Measurements from ENCODE around the gene PFN1. TPM values are rescaled to one million over a fixed set of nuclear protein-coding genes. Genes with fewer than 3 reads are reported as not detected.

Gene PFN1
- total and polyA plus RNA-seq, 9 of the 15 experiments (the other 6 are each of a cell fraction or from before 2014, with no cell fraction given): 60.5 to 1,479 (median 456) TPM

DNA sequence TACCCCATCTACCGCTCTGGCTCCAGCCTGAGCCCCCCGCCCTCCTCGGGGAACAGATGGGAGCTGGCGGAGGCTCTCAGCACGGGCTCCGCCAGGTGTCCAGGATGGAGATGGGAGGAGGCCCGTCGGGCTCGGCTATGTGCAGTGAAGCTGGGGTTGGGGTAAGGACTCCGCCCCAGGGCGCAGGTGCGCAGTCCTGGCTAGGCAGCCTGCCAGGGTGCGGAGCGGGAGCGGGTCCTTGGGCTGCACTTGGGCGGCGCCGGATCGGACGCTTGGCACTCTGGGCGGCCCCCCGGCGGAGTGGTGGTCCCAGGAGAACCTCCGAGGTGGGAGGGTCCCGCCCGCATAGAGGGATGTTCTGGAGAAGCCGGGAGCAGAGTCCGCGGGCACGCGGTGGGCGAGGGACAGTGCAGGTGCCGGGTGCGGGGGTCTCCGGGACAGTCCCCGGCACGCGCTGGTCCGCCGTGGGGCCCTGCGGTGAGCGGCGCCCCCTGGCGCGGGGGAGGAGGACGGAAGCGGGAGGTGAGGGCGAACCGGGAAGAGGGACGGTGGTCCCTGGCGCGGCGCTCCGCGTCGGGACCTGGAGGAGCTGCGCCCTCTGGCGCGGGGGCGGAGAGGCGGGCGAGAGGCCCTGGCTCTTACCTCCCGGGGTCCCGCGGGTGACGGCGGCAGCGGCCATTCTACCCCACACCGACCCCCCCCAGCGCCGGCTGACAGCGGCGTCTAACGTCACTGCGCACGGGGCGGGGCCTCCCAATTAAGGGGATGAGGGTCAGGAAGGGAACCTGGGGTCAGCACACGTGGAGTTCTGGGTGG lies 38.8 kb upstream of the PFN1 start, which contains the start of gene CAMTA2 (continued):
- no peak for TF ChIP-seq JUN (IDR thresholded peaks at IDR 0.05; ENCODE audit: borderline replicate concordance, low read depth, low read length)
- peak; percentile 69; the same call in 1 of the 2 replicates for TF ChIP-seq JUN (CRISPR knock-in tag; IDR thresholded peaks at IDR 0.05; ENCODE audit: borderline replicate concordance)
- TF ChIP-seq, protein P1, sequence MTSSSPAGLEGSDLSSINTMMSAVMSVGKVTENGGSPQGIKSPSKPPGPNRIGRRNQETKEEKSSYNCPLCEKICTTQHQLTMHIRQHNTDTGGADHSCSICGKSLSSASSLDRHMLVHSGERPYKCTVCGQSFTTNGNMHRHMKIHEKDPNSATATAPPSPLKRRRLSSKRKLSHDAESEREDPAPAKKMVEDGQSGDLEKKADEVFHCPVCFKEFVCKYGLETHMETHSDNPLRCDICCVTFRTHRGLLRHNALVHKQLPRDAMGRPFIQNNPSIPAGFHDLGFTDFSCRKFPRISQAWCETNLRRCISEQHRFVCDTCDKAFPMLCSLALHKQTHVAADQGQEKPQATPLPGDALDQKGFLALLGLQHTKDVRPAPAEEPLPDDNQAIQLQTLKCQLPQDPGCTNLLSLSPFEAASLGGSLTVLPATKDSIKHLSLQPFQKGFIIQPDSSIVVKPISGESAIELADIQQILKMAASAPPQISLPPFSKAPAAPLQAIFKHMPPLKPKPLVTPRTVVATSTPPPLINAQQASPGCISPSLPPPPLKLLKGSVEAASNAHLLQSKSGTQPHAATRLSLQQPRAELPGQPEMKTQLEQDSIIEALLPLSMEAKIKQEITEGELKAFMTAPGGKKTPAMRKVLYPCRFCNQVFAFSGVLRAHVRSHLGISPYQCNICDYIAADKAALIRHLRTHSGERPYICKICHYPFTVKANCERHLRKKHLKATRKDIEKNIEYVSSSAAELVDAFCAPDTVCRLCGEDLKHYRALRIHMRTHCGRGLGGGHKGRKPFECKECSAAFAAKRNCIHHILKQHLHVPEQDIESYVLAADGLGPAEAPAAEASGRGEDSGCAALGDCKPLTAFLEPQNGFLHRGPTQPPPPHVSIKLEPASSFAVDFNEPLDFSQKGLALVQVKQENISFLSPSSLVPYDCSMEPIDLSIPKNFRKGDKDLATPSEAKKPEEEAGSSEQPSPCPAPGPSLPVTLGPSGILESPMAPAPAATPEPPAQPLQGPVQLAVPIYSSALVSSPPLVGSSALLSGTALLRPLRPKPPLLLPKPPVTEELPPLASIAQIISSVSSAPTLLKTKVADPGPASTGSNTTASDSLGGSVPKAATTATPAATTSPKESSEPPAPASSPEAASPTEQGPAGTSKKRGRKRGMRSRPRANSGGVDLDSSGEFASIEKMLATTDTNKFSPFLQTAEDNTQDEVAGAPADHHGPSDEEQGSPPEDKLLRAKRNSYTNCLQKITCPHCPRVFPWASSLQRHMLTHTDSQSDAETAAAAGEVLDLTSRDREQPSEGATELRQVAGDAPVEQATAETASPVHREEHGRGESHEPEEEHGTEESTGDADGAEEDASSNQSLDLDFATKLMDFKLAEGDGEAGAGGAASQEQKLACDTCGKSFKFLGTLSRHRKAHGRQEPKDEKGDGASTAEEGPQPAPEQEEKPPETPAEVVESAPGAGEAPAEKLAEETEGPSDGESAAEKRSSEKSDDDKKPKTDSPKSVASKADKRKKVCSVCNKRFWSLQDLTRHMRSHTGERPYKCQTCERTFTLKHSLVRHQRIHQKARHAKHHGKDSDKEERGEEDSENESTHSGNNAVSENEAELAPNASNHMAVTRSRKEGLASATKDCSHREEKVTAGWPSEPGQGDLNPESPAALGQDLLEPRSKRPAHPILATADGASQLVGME (CRISPR knock-in tag; IDR thresholded peaks at IDR 0.05): 0 out of 2 replicates have a peak, but pooled peaks have one; percentile 16
- no peak for TF ChIP-seq CHD4 (IDR thresholded peaks at IDR 0.05; ENCODE audit: insufficient read depth, insufficient replicate concordance, low read depth, low read length, poor library complexity, severe bottlenecking)
- TF ChIP-seq ZBTB7A (IDR thresholded peaks at IDR 0.05; ENCODE audit: borderline replicate concordance, control insufficient read depth, low read depth, low read length): peak; percentile 97
- TF ChIP-seq RFX7 (CRISPR knock-in tag; IDR thresholded peaks at IDR 0.05): no peak
- TF ChIP-seq ELF2 (CRISPR knock-in tag; IDR thresholded peaks at IDR 0.05): peak; percentile 74
- peak; percentile 87 for TF ChIP-seq PHF20 (IDR thresholded peaks at IDR 0.05; ENCODE audit: partially characterized antibody)
- TF ChIP-seq PML (IDR thresholded peaks at IDR 0.05; ENCODE audit: low read length): peak; percentile 65
- peak; percentile 78 for TF ChIP-seq ZFX (CRISPR knock-in tag; IDR thresholded peaks at IDR 0.05)
- peak in 1 of 2 experiments; percentile 74; a peak in 1 of 4 replicates for TF ChIP-seq KDM4B (IDR thresholded peaks at IDR 0.05; ENCODE audit: borderline replicate concordance in 2 of 2, low read depth in 1 of 2)
- TF ChIP-seq ZNF431 (CRISPR knock-in tag; IDR thresholded peaks at IDR 0.05): 0 out of 2 replicates have a peak, but pooled peaks have one; percentile 64
- TF ChIP-seq, protein P2, sequence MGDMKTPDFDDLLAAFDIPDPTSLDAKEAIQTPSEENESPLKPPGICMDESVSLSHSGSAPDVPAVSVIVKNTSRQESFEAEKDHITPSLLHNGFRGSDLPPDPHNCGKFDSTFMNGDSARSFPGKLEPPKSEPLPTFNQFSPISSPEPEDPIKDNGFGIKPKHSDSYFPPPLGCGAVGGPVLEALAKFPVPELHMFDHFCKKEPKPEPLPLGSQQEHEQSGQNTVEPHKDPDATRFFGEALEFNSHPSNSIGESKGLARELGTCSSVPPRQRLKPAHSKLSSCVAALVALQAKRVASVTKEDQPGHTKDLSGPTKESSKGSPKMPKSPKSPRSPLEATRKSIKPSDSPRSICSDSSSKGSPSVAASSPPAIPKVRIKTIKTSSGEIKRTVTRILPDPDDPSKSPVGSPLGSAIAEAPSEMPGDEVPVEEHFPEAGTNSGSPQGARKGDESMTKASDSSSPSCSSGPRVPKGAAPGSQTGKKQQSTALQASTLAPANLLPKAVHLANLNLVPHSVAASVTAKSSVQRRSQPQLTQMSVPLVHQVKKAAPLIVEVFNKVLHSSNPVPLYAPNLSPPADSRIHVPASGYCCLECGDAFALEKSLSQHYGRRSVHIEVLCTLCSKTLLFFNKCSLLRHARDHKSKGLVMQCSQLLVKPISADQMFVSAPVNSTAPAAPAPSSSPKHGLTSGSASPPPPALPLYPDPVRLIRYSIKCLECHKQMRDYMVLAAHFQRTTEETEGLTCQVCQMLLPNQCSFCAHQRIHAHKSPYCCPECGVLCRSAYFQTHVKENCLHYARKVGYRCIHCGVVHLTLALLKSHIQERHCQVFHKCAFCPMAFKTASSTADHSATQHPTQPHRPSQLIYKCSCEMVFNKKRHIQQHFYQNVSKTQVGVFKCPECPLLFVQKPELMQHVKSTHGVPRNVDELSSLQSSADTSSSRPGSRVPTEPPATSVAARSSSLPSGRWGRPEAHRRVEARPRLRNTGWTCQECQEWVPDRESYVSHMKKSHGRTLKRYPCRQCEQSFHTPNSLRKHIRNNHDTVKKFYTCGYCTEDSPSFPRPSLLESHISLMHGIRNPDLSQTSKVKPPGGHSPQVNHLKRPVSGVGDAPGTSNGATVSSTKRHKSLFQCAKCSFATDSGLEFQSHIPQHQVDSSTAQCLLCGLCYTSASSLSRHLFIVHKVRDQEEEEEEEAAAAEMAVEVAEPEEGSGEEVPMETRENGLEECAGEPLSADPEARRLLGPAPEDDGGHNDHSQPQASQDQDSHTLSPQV (IDR thresholded peaks at IDR 0.05): peak; percentile 32; the same call in 1 of the 2 replicates
- TF ChIP-seq MTA2 (IDR thresholded peaks at IDR 0.05; ENCODE audit: low read depth): 0 out of 2 replicates have a peak, but pooled peaks have one; percentile 12
